PC-3 (cell line): Measurements from ENCODE around the gene FMO2. TPM values are rescaled to one million over a fixed set of nuclear protein-coding genes. Genes with fewer than 3 reads are reported as not detected.

Experiments
- ATAC-seq: fragments of 200-7000 bp; cut with Tn5 transposase; 2 replicates; pipeline ENCODE4 v1.9.1; 2020; ENCODE audit warnings: mild to moderate bottlenecking, moderate library complexity
- BruUV-seq: library from RNA; stranded (reverse); fragments of 400-500 nt; replicated peaks from 2 replicates; lab custom pipeline; 2021; lab: Mats Ljungman, UMichigan
- CTCF ChIA-PET: fragments of 300-600 bp; sonication (Branson Sonifier 250); formaldehyde crosslinking; loops from one replicate; lab custom pipeline; 2022; ENCODE audit warnings: antibody characterized with exemption; lab: Charles Lee
- POLR2A ChIA-PET: fragments of 300-600 bp; sonication (Branson Sonifier 250); formaldehyde crosslinking; loops from one replicate; lab custom pipeline; 2022; ENCODE audit warnings: antibody characterized with exemption; ENCODE audit not compliant: unreplicated experiment; lab: Charles Lee
- DNase-seq: peaks from one replicate; pipeline ENCODE4 v3.0.0-alpha.2; 2015
- H2AFZ ChIP-seq: fragments of 300-600 bp; sonication (generic); 2 replicates; pipeline ENCODE4 v1.6.0; 2016; ENCODE audit warnings: antibody characterized with exemption, low read length
- H3F3A ChIP-seq: fragments of 300-600 bp; sonication (generic); one replicate; pipeline ENCODE4 v1.6.0; 2017; ENCODE audit warnings: antibody characterized with exemption, low read length, control low read depth, mild to moderate bottlenecking; ENCODE audit not compliant: unreplicated experiment
- H3K27ac ChIP-seq: fragments of 300-600 bp; sonication (generic); 2 replicates; pipeline ENCODE4 v1.5.1; 2016; ENCODE audit warnings: mild to moderate bottlenecking, low read length
- H3K27me3 ChIP-seq: fragments of 300-600 bp; sonication (generic); 2 replicates; pipeline ENCODE4 v1.6.1; 2016; ENCODE audit warnings: low read length, mixed read lengths
- H3K36me3 ChIP-seq: fragments of 300-600 bp; sonication (generic); 2 replicates; pipeline ENCODE4 v1.6.1; 2016; ENCODE audit warnings: low read depth, mixed run types, low read length, mixed read lengths
- H3K4me1 ChIP-seq: fragments of 300-600 bp; sonication (generic); 2 replicates; pipeline ENCODE4 v1.5.1; 2016; ENCODE audit warnings: low read length; ENCODE audit not compliant: insufficient read depth
- H3K4me2 ChIP-seq: fragments of 300-600 bp; sonication (generic); 2 replicates; pipeline ENCODE4 v1.6.0; 2016; ENCODE audit warnings: low read length
- H3K4me3 ChIP-seq: fragments of 300-600 bp; sonication (generic); 2 replicates; pipeline ENCODE4 v1.5.1; 2016; ENCODE audit warnings: mild to moderate bottlenecking, low read length, mixed read lengths
- H3K79me2 ChIP-seq: fragments of 300-600 bp; sonication (generic); 2 replicates; pipeline ENCODE4 v1.6.1; 2017; ENCODE audit warnings: low read length, mixed read lengths
- H3K9ac ChIP-seq: fragments of 300-600 bp; sonication (generic); 2 replicates; pipeline ENCODE4 v1.6.0; 2016; ENCODE audit warnings: mild to moderate bottlenecking, low read length
- H3K9me2 ChIP-seq: fragments of 300-600 bp; sonication (generic); replicated peaks from 2 replicates; pipeline ENCODE4 v1.6.1; 2016; ENCODE audit warnings: mixed run types, low read length, mixed read lengths
- H3K9me3 ChIP-seq: fragments of 300-600 bp; sonication (generic); 2 replicates; pipeline ENCODE4 v1.6.1; 2016; ENCODE audit warnings: low read length, mixed read lengths
- H4K20me1 ChIP-seq: fragments of 300-600 bp; sonication (generic); 2 replicates; pipeline ENCODE4 v1.6.1; 2016; ENCODE audit warnings: low read length, mixed read lengths
- EZH2 ChIP-seq: fragments of 300-600 bp; sonication (generic); IDR thresholded peaks from one replicate; pipeline ENCODE4 v1.6.1; 2017; ENCODE audit warnings: antibody characterized with exemption, mild to moderate bottlenecking, low read length; ENCODE audit not compliant: unreplicated experiment
- EZH2phosphoT487 ChIP-seq: fragments of 300-600 bp; sonication (generic); IDR thresholded peaks from 2 replicates; pipeline ENCODE4 v1.6.1; 2018; ENCODE audit warnings: mild to moderate bottlenecking, antibody characterized with exemption, low read length, borderline replicate concordance
- intact Hi-C: fragments of 100-400 bp; cut with micrococcal nuclease; formaldehyde crosslinking; loops from 2 replicates; pipeline ENCODE4 v1.9.0; 2023
- total RNA-seq: library from RNA; depleted of rRNA; stranded (reverse); fragments of >200 nt; gene quantifications from 2 replicates; pipeline ENCODE4 v1.2.3, GENCODE V29; 2014
- TF ChIP-seq, protein P1 (sequence below): fragments of 300-600 bp; sonication (generic); conservative IDR thresholded peaks from 2 replicates; pipeline ENCODE4 v1.5.1; 2017; ENCODE audit warnings: antibody characterized with exemption, low read depth, mild to moderate bottlenecking, low read length

Gene FMO2
- total RNA-seq, 1 experiment from 2014 or later = not detected

DNA sequence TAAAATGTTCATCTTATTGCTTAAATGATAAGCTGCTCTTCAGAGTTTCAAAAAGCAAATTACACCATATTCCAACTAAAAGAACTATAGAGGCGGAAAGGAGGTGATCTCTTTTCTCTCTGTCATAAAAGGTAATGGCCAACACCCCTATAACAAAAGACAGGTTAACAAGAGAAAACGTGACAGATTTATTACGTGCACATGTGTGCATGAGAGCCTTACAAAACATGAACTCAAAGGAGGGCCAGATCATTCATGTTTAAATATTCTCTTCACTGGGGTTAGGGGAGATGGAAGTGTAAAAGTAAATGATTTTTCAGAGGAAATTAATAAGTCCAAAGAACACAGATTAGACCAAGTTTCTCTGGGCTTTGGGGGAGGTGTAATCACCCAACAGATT, 26.5 kb upstream of the FMO2 start:
- intact Hi-C loops = no loop called here
- POLR2A ChIA-PET = no interaction called here
- DNase-seq (no peak), ATAC-seq (no peak)
- H3K4me3 ChIP-seq = no peak overlapping the region
- H3K9me3 ChIP-seq = no peaks in the 10 kb centered on the region
- H3K4me2 ChIP-seq = no peak overlapping the region
- H3K9ac ChIP-seq = no peak overlapping the region
- TF ChIP-seq EZH2phosphoT487 (no peak), EZH2 (no peak)
- TF ChIP-seq, protein P1, sequence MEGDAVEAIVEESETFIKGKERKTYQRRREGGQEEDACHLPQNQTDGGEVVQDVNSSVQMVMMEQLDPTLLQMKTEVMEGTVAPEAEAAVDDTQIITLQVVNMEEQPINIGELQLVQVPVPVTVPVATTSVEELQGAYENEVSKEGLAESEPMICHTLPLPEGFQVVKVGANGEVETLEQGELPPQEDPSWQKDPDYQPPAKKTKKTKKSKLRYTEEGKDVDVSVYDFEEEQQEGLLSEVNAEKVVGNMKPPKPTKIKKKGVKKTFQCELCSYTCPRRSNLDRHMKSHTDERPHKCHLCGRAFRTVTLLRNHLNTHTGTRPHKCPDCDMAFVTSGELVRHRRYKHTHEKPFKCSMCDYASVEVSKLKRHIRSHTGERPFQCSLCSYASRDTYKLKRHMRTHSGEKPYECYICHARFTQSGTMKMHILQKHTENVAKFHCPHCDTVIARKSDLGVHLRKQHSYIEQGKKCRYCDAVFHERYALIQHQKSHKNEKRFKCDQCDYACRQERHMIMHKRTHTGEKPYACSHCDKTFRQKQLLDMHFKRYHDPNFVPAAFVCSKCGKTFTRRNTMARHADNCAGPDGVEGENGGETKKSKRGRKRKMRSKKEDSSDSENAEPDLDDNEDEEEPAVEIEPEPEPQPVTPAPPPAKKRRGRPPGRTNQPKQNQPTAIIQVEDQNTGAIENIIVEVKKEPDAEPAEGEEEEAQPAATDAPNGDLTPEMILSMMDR = no peak
- H3K36me3 ChIP-seq = no peaks in the 10 kb centered on the region
- H3K79me2 ChIP-seq = no peaks in the 10 kb centered on the region
- no peak overlapping the region for H2AFZ ChIP-seq
- no TSS peak for BruUV-seq
- no peaks in the 10 kb centered on the region for H3K9me2 ChIP-seq
- CTCF ChIA-PET = interaction anchor here (0.6 kb wide), 1 partner anchor 196 kb away, joined by 3 read pairs; no protein-coding TSS in a partner anchor
- H3K4me1 ChIP-seq = no peaks in the 10 kb centered on the region
- no peak overlapping the region for H3K27ac ChIP-seq
- peaks cover 55% of the 10 kb centered on the region; the same call in 1 of the 2 replicates for H3K27me3 ChIP-seq
- no peaks in the 10 kb centered on the region for H4K20me1 ChIP-seq
- H3F3A ChIP-seq = no peaks in the 10 kb centered on the region

DNA sequence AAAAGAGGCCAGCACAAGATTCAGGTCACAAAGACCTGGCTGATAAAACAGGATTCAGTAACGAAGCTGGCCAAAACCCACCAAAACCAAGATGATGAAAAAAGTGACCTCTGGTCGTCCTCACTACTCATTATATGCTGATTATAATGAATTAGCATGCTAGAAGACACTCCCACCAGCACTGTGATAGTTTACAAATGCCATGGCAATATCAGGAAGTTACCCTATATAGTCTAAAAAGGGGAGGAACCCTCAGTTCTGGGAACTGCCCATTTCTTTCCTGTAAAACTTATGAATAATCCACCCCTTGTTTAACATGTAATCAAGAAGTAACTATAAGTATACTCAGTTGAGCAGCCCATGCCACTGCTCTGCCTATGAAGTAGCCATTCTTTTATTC, 26.0 kb upstream of the FMO2 start:
- ATAC-seq = no peak
- Histone ChIP-seq H2AFZ (no peak overlapping the region), H3K27me3 (peaks cover 58% of the 10 kb centered on the region; the same call in 1 of the 2 replicates), H3F3A (no peaks in the 10 kb centered on the region), H3K36me3 (no peaks in the 10 kb centered on the region), H3K9me3 (no peaks in the 10 kb centered on the region), H3K4me1 (no peaks in the 10 kb centered on the region), H3K9ac (no peak overlapping the region), H3K4me3 (no peak overlapping the region), H4K20me1 (no peaks in the 10 kb centered on the region), H3K79me2 (no peaks in the 10 kb centered on the region), H3K27ac (no peak overlapping the region), H3K4me2 (no peak overlapping the region), H3K9me2 (no peaks in the 10 kb centered on the region)
- no peak for DNase-seq
- BruUV-seq = no TSS peak
- intact Hi-C loops = no loop called here
- ChIA-PET CTCF (interaction anchor here (0.6 kb wide), 1 partner anchor 196 kb away, joined by 3 read pairs; no protein-coding TSS in a partner anchor), POLR2A (no interaction called here)
- TF ChIP-seq EZH2phosphoT487 = no peak
- TF ChIP-seq EZH2 = no peak
- TF ChIP-seq, protein P1 = no peak

DNA sequence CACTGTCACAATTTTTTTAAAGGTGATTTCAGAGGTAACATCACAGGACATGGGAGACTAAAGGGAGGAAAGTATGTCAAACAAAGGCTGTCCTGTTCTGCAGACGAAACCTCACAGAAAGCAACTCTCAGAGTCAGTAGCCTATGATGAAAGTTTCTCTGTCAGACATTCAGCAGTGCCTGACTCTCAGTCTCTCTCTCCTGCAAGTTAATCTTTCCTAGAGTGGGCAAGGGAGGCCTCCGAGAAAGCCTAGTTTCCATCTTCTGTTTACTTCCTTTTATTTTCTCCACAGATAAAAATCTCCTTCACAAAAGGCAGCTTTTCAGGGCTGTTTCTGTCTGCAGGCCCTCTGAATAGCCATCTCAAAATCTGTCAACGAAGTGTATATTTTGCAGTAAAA, 24.9 kb upstream of the FMO2 start:
- Histone ChIP-seq H3K9me3 (no peaks in the 10 kb centered on the region), H3K4me1 (no peaks in the 10 kb centered on the region), H4K20me1 (no peaks in the 10 kb centered on the region), H3K36me3 (no peaks in the 10 kb centered on the region), H3K4me3 (no peak overlapping the region), H3K9ac (no peak overlapping the region), H3K4me2 (no peak overlapping the region), H2AFZ (no peak overlapping the region), H3K9me2 (no peaks in the 10 kb centered on the region), H3K27me3 (peaks cover 68% of the 10 kb centered on the region; the same call in 1 of the 2 replicates), H3F3A (no peaks in the 10 kb centered on the region), H3K79me2 (no peaks in the 10 kb centered on the region), H3K27ac (no peak overlapping the region)
- no peak for DNase-seq
- intact Hi-C loops = no loop called here
- no peak for TF ChIP-seq EZH2
- TF ChIP-seq, protein P1 = no peak
- TF ChIP-seq EZH2phosphoT487 = no peak
- BruUV-seq = no TSS peak
- ChIA-PET CTCF (no interaction called here), POLR2A (no interaction called here)
- ATAC-seq = no peak
